Measurements from ENCODE around the gene FAM131A.
A peak's percentile ranks its signal among the peaks of the same experiment; 100 is the strongest.

Gene FAM131A

DNA sequence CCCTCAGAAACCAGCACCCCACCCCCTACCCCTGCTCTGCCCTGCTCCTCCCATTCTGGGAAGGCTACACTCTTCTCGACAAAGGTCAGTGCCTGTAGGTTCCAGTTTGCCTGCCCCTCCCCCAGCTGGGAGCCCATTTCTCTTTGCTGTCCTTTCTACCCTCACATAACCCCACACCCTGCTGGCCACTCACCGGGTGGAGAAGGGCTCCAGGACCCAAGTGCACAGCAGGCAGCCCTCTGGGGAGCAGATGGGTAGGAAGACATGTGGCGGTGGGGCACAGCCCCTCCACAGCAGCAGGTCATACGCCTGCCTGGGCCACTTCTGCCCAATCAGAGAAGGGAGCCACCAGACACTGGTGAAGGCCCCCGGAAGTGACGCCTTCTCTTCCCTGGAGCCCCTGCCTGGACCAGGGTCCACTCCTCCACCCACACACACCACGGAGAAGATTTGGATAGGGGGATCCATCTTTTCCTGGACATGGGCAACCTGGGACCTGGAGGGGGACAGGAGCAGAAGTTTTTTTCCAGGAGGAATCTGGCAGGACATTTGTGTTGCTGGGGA lies 40.6 kb downstream of the FAM131A start, which contains the start of gene THPO:
TSS of gene THPO (minus strand) at position 326 of the 564 bp plus-strand sequence. CDS start 1,948 bp downstream, outside the sequence.
- Mint-ChIP-seq H3K4me1 (ENCODE audit: low read depth) (no peaks in the 10 kb centered on the region), H3K4me3 (no peak within 1 kb of the TSS), H3K27me3 (ENCODE audit: low read depth) (peaks cover 58% of the 10 kb centered on the region)

DNA sequence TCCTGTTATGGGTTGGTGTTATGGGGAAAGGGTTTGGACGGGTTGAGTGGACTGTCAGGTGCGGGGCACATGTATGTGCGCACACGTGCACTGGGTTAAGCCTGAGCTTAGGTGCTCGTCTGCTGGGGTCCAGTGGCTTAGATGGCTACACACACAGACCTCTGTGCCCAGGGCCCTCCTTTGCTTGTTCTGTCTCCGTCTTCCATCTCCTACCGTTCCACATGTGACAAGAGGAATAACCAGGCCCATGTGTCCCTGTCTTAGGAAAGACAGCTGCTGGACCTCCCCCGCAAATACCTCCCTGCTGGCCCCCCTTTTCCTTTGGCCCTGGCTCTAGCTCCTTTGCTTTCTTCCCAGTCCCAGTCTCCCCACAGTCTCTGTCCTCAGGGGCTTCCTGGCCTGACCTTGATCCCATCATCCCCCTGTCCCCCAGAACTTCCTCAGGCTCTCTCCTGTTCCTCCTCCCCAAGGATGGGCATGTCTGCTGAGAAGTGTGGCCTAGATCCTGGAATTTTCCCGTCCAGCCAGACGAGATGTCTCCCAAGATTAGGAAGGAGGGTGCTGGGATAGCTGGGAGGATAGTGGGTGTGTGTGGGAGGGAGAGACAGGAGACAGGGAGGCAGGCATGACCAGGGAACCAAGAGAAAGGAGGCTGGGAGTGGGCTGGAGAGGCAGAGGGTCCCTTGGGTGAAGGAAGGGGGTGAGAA lies 41.4 kb downstream of the FAM131A start:
- H3K27me3 Mint-ChIP-seq (ENCODE audit: low read depth): peaks cover 62% of the 10 kb centered on the region
- peak overlapping the region; percentile 52 for H3K4me3 Mint-ChIP-seq
- H3K4me1 Mint-ChIP-seq (ENCODE audit: low read depth): no peaks in the 10 kb centered on the region
- H3K27ac Mint-ChIP-seq: no peak overlapping the region
- no peak for DNase-seq (ENCODE audit: low spot score)
- H3K36me3 Mint-ChIP-seq (ENCODE audit: low read depth): no peaks in the 10 kb centered on the region
- H3K9me3 Mint-ChIP-seq: no peaks in the 10 kb centered on the region

More for the DNA sequence above, 40.6 kb downstream of the FAM131A start, which contains the start of gene THPO:
- Mint-ChIP-seq H3K27ac (no peak within 1 kb of the TSS), H3K36me3 (ENCODE audit: low read depth) (no peaks in the 10 kb centered on the region), H3K9me3 (no peaks in the 10 kb centered on the region)
- no peak for DNase-seq (ENCODE audit: low spot score)

DNA sequence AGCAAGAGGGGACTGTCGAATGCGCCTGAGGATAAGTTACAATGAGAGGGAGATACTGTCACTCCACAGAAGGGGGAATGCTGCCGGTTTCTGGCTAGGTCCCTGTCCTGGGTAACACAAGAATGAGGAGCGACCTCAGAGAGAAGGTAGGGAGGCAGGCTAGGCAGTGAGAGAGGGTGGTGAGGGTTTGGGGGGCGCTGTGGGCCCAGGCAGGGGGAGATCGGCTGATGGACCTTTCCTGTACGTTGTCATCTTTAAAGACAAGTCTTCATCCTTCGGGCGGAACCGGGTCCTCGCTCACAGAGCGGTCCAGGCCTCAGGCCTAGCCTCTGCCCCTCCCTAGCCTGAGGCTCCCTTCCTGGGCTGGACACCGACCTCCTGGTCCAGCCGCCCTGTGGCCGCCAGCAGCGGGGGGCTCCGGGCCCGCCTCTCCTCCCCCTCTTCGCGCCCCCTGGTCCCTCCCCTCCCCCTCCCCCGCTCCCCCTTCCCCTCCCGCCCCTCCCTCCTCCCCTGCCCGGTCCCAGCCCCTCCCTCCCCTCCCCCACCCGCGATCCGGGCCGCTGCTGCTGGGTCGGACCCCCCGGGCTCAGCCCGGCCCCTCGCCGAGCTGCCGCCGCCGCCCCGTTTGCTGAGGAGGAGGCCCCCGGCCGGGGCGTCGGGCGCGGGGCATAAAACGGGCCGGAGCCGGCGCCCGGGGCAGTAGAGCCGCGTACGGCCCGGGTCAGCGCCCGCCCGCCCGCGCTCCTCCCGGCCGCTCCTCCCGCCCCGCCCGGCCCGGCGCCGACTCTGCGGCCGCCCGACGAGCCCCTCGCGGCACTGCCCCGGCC lies 42.2 kb downstream of the FAM131A start, which contains the start of gene CHRD:
TSS of gene CHRD (plus strand) at position 697 of the 827 bp plus-strand sequence. CDS start 265 bp downstream, outside the sequence.
- no peak for DNase-seq (ENCODE audit: low spot score)
- Mint-ChIP-seq H3K4me1 (ENCODE audit: low read depth) (no peaks in the 10 kb centered on the region), H3K36me3 (ENCODE audit: low read depth) (no peaks in the 10 kb centered on the region), H3K27me3 (ENCODE audit: low read depth) (peaks cover 66% of the 10 kb centered on the region), H3K27ac (no peak within 1 kb of the TSS), H3K9me3 (no peaks in the 10 kb centered on the region), H3K4me3 (peak within 1 kb of the TSS; percentile 52)

DNA sequence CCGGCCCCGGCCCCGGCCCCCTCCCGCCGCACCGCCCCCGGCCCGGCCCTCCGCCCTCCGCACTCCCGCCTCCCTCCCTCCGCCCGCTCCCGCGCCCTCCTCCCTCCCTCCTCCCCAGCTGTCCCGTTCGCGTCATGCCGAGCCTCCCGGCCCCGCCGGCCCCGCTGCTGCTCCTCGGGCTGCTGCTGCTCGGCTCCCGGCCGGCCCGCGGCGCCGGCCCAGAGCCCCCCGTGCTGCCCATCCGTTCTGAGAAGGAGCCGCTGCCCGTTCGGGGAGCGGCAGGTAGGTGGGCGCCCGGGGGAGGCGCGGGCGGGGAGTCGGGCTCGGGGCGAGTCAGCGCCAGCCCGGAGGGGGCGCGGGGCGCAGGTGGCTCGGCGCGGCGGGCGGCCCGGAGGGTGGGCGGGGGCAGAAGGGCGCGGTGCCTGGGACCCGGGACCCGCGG lies 42.8 kb downstream of the FAM131A start:
- H3K36me3 Mint-ChIP-seq (ENCODE audit: low read depth): no peaks in the 10 kb centered on the region
- H3K4me3 Mint-ChIP-seq: no peak overlapping the region
- no peak overlapping the region for H3K27ac Mint-ChIP-seq
- H3K4me1 Mint-ChIP-seq (ENCODE audit: low read depth): no peaks in the 10 kb centered on the region
- no peaks in the 10 kb centered on the region for H3K9me3 Mint-ChIP-seq
- DNase-seq (ENCODE audit: low spot score): no peak
- H3K27me3 Mint-ChIP-seq (ENCODE audit: low read depth): peaks cover 62% of the 10 kb centered on the region

DNA sequence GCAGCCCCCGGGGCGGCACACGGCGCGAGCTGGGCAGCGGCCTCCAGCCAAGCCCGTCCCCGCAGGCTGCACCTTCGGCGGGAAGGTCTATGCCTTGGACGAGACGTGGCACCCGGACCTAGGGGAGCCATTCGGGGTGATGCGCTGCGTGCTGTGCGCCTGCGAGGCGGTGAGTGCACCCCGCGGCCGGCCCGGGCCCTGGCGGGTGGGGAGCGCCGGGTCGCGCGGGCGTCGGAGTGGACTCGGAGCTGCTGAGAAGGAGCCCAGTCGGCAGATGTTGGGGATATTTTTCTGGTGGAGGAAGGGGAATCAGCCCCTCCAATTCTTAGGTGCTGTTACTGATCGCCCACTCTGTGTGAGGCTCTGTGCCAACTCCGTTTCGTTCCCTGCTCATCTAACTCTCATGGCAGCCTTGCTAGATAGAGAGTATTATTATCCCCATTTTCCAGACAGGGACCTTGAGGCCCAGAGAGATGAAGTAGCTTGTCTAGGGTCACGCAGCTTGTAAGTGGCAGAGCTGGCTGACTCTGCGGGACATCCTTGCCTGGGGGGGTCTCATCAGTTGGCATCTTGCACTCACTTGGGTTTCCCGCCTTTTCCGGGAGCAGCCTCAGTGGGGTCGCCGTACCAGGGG lies 43.3 kb downstream of the FAM131A start:
- Mint-ChIP-seq H3K27me3 (ENCODE audit: low read depth) (peaks cover 58% of the 10 kb centered on the region), H3K36me3 (ENCODE audit: low read depth) (no peaks in the 10 kb centered on the region), H3K27ac (no peak overlapping the region), H3K4me1 (ENCODE audit: low read depth) (no peaks in the 10 kb centered on the region), H3K9me3 (no peaks in the 10 kb centered on the region), H3K4me3 (no peak overlapping the region)
- no peak for DNase-seq (ENCODE audit: low spot score)

DNA sequence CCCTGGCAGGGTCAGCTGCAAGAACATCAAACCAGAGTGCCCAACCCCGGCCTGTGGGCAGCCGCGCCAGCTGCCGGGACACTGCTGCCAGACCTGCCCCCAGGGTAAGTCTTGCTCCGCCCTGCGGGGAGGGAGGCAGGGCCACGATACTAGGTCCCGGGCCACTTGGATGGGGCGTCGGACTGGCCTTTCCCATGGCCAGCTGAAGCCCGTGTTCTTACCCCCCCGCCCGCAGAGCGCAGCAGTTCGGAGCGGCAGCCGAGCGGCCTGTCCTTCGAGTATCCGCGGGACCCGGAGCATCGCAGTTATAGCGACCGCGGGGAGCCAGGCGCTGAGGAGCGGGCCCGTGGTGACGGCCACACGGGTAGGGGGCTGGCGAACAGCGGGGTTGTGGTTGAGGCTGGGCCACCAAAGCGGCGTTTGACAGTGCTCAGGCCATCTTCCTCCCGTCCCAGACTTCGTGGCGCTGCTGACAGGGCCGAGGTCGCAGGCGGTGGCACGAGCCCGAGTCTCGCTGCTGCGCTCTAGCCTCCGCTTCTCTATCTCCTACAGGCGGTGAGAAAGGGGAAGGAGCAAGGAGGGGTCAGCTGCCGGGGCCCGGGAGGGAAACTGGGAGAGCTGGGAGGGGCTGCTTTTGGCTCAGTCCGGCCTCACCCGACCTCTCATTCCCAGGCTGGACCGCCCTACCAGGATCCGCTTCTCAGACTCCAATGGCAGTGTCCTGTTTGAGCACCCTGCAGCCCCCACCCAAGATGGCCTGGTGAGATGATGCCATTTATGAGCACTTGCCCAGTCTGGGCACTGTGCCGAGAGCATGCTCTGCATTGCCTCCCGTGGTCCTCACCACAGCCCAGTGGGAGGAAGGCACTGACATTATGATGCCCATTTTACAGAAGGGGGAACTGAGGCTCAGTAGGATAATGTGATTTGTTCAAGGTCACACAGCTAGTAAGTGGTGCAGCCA lies 44.1 kb downstream of the FAM131A start:
- no peaks in the 10 kb centered on the region for H3K9me3 Mint-ChIP-seq
- H3K36me3 Mint-ChIP-seq (ENCODE audit: low read depth): no peaks in the 10 kb centered on the region
- H3K27ac Mint-ChIP-seq: no peak overlapping the region
- no peak for DNase-seq (ENCODE audit: low spot score)
- H3K4me3 Mint-ChIP-seq: no peak overlapping the region
- no peaks in the 10 kb centered on the region for H3K4me1 Mint-ChIP-seq (ENCODE audit: low read depth)
- H3K27me3 Mint-ChIP-seq (ENCODE audit: low read depth): peaks cover 57% of the 10 kb centered on the region

DNA sequence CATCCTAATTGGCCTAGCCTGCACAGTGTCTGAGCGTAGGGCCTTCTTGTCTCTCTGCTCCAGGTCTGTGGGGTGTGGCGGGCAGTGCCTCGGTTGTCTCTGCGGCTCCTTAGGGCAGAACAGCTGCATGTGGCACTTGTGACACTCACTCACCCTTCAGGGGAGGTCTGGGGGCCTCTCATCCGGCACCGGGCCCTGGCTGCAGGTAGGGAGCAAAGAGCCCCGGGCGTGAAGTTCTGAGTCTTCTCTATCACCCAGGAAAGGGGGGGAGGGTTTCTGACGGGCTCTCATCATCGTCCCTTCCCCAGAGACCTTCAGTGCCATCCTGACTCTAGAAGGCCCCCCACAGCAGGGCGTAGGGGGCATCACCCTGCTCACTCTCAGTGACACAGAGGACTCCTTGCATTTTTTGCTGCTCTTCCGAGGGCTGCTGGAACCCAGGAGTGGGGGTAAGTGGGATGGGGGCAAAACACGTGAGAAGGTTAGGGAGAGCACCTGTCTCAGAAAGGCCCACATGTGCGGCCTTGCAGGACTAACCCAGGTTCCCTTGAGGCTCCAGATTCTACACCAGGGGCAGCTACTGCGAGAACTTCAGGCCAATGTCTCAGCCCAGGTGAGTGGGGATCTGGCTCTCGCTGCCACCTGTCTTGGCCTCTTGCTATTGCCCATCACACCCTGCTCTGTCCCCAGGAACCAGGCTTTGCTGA lies 45.1 kb downstream of the FAM131A start:
- Mint-ChIP-seq H3K27me3 (ENCODE audit: low read depth) (peaks cover 50% of the 10 kb centered on the region), H3K36me3 (ENCODE audit: low read depth) (no peaks in the 10 kb centered on the region), H3K4me3 (no peak overlapping the region), H3K9me3 (no peaks in the 10 kb centered on the region), H3K27ac (no peak overlapping the region), H3K4me1 (ENCODE audit: low read depth) (no peaks in the 10 kb centered on the region)
- DNase-seq (ENCODE audit: low spot score): no peak

DNA sequence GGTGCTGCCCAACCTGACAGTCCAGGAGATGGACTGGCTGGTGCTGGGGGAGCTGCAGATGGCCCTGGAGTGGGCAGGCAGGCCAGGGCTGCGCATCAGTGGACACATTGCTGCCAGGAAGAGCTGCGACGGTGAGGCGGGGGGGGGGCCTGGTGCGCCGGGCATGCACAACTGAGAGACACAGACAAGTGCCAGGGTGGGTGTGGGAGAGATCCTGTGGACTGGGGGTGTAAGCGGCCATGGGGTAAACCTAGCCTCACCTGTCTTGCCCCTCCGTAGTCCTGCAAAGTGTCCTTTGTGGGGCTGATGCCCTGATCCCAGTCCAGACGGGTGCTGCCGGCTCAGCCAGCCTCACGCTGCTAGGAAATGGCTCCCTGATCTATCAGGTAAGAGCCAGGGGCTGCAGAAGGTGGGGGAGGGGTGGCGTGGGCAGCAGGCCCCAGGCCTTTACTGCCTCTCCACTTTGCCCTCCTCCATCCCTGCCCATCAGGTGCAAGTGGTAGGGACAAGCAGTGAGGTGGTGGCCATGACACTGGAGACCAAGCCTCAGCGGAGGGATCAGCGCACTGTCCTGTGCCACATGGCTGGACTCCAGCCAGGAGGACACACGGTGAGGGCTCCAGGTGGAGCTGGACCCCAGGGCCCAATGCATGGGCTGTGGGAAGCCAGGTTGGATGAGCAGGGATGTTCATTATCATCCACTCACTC lies 45.8 kb downstream of the FAM131A start:
- no peak for DNase-seq (ENCODE audit: low spot score)
- Mint-ChIP-seq H3K4me1 (ENCODE audit: low read depth) (no peaks in the 10 kb centered on the region), H3K27ac (no peak overlapping the region), H3K4me3 (no peak overlapping the region), H3K36me3 (ENCODE audit: low read depth) (no peaks in the 10 kb centered on the region), H3K27me3 (ENCODE audit: low read depth) (peaks cover 42% of the 10 kb centered on the region), H3K9me3 (no peaks in the 10 kb centered on the region)

DNA sequence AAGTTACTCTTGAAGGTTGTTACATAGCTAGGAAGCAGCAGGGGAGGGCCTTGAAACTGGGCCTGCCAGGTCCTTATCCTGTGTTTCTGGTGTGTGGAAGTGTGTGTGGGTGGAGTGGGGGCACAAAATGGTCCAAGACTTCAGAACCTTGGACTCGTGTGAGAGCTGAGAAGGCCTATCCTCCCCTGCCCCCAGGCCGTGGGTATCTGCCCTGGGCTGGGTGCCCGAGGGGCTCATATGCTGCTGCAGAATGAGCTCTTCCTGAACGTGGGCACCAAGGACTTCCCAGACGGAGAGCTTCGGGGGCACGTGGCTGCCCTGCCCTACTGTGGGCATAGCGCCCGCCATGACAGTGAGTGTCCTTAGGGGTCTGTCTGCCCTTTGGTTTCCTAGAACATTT lies 46.9 kb downstream of the FAM131A start:
- no peak for DNase-seq (ENCODE audit: low spot score)
- Mint-ChIP-seq H3K9me3 (no peaks in the 10 kb centered on the region), H3K27ac (no peak overlapping the region), H3K4me3 (no peak overlapping the region), H3K27me3 (ENCODE audit: low read depth) (peaks cover 31% of the 10 kb centered on the region), H3K36me3 (ENCODE audit: low read depth) (no peaks in the 10 kb centered on the region), H3K4me1 (ENCODE audit: low read depth) (no peaks in the 10 kb centered on the region)

DNA sequence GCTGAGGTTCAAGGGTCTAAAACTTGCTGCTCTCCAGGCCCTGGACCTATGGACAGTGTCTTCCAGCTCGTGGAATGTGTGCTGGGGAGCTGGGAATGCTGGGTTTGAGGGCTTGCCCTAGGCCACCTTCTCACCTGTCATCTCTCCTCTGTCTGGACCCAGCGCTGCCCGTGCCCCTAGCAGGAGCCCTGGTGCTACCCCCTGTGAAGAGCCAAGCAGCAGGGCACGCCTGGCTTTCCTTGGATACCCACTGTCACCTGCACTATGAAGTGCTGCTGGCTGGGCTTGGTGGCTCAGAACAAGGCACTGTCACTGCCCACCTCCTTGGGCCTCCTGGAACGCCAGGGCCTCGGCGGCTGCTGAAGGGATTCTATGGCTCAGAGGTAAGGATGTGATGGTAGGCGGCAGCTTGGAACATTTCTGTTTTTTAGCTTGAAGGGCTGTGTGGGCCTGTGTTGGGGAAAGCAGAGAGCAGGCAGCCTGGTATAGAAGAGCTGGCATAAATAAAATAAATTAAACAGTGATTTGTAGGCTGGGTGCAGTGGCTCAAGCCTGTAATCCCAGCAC lies 47.5 kb downstream of the FAM131A start:
- DNase-seq (ENCODE audit: low spot score): no peak
- Mint-ChIP-seq H3K9me3 (no peaks in the 10 kb centered on the region), H3K4me1 (ENCODE audit: low read depth) (no peaks in the 10 kb centered on the region), H3K27me3 (ENCODE audit: low read depth) (peaks cover 29% of the 10 kb centered on the region), H3K36me3 (ENCODE audit: low read depth) (no peaks in the 10 kb centered on the region), H3K4me3 (no peak overlapping the region), H3K27ac (no peak overlapping the region)

DNA sequence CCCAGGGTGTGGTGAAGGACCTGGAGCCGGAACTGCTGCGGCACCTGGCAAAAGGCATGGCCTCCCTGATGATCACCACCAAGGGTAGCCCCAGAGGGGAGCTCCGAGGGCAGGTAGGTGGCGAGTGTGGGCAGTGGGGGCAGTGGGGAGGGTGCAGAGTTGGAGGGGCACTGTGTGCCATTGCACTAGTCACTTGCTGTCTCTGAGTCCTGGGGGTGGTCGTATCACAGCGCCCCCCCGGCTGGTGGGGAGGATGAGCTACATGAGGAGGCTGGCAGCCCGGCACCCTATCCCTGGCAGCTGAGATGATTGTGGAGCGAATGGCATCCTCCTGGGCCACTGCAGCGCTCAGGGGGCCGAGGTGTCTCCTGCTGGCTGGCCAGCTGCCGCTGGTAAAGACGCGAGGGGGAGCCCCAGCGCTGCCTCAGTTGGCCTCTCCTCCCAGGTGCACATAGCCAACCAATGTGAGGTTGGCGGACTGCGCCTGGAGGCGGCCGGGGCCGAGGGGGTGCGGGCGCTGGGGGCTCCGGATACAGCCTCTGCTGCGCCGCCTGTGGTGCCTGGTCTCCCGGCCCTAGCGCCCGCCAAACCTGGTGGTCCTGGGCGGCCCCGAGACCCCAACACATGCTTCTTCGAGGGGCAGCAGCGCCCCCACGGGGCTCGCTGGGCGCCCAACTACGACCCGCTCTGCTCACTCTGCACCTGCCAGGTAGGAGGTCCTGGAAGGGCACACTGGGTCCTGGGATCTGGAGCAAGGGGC lies 48.8 kb downstream of the FAM131A start:
- no peak for DNase-seq (ENCODE audit: low spot score)
- H3K9me3 Mint-ChIP-seq: no peaks in the 10 kb centered on the region
- no peaks in the 10 kb centered on the region for H3K36me3 Mint-ChIP-seq (ENCODE audit: low read depth)
- peaks cover 33% of the 10 kb centered on the region for H3K27me3 Mint-ChIP-seq (ENCODE audit: low read depth)
- no peaks in the 10 kb centered on the region for H3K4me1 Mint-ChIP-seq (ENCODE audit: low read depth)
- no peak overlapping the region for H3K4me3 Mint-ChIP-seq
- no peak overlapping the region for H3K27ac Mint-ChIP-seq
